Stimulated activated CD4-positive, alpha-beta T cell treated with anti-CD3 and anti-CD28 coated beads, Interleukin-1b, Interleukin-23, amount 100 ng/mL, for 48 hours (primary cell): ENCODE data around the gene UNC5B.

Source experiments
- DNase-seq: peaks from one replicate; pipeline ENCODE4 v3.0.0-alpha.2; 2020

UNC5B gene

DNA sequence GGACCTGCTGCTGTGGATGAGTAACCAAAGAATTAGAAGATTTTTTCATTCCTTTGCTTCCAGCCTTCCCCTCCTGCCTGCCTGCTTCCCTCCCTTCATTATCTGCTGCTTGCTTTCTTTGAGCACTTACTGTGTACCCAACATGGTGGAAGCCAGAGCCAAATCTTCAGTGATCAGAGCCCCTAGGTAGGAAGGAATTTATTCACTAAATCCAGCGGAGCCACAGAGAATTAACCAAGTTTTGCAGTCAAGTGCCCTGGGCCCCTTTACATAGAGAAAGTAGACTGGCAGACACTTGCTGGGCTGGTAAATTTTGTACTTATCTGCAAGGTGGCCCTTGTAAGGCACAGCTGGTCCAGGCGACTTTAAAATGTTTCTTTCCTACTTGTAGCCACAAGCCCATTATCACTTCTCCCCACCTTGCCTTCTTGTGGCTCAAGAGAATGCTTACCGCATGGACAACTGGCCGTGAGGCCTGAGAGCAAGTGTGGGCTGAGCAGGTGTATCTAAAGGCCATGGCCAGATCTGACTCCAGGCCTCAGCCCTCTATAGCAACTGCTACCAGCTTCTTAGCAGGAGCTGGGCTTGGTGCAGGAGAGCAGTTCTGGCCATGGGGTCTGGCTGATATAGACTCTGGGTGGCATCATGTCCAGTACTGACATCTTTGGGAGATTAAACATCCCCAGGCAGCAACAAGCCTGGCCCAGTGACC is 11.1 kb downstream of the UNC5B start:
- no peak for DNase-seq

GRCh38 chr10:71225291-71226058 is 13.1 kb downstream of the UNC5B start:
- DNase-seq: no peak

DNA sequence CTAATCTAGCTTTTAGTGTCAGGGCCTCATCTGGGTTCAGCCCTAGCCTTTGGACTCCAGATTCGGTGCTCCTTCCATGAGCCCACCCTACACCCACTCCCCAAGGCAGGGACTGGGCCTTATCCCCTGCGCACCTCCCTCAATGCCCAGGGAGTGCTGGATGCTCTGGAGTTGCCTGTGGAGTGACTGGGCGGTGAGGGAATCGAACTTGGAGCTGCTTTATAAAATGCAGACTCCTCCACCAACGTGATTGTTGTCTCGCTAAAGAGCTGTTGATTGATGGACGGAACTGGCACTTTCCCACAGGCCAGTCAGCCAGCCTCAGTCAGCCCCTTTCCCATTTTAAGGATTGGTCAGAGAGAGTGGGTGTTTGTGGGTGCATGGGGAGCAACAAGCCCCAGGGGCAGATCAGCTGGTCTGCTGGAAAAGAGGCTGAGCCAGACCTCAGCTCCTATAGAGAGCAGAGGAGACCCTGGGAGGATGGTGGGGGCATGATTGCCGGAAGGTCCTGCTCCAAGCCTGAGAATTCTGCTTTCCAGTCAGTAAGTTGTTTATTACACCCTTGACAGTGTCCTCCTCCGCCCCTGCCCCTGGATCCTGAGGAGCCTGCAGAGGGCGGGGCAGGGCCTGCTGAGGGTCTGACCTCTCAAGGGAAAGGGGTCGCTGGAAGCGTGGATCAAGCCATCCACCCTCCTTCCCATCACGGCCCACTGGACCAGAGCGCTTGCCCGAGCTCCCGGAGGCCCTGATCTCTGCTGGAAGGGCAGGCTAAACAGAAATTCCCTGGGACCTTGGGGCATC is 16.7 kb downstream of the UNC5B start:
- DNase-seq: no peak

DNA sequence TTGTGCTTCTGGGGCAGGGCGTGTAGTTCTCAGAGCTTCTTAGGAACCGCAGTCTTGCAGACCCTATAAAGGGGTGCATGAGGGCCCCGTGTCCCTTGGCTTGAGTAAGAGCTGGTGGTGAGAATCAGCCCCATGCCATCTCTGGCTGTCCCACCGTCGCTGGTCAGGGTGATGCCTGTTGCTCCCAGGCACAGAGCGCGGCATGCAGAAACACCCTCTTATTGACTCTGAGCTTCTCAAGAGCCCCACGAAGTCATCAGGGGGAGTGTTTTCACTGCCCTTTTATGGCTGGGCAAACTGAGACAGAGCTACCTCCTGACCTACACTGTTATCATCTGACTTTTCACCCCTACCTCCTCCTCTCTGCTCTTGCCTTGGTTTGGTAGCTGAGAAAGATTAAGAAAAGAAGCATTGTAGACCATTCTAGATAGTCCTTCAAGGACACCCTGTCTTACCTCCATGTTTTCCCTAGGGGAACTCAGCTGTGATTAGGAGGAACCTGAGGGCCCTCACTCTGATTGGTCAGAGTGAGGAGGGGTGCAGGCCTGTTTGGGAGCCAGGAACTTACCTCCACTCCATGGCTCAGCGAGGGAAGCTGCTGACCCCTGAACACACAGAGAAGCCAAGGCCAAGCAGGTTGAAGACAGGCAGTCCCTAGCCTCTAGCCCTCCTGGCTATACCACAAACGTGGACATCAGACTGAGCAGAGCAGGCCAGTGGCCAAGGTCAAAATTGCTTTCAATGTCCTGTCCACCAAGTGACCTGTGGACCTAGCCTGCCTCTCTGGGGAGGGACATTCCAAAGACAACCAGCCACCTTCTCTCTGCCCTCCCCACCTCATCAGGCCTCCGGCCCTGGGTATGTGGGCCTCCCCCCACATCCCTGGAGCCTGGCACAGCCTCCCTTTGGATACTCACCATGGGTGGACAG is 17.6 kb downstream of the UNC5B start:
- no peak for DNase-seq

GRCh38 chr10:71230656-71231025 is 18.3 kb downstream of the UNC5B start:
- no peak for DNase-seq

DNA sequence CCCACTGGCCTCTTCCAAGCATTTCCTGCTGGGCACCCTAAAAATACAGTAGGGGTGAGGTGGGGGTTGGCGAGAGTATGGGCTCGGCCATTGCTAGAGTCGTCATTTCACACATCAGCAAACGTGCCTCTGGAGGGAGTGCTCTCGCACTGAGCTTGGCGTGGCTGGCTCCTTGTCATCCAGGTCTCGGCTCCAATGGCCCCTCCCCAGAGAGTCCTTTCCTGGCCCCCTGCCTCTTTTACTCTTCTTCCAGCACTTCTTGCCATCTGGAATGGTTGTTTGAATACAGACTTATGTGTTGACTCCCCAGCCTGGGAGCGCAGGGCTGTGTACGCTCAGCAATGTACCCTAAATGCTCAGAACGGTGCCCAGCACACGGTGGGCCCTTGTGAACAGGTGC is 18.8 kb downstream of the UNC5B start:
- no peak for DNase-seq

DNA sequence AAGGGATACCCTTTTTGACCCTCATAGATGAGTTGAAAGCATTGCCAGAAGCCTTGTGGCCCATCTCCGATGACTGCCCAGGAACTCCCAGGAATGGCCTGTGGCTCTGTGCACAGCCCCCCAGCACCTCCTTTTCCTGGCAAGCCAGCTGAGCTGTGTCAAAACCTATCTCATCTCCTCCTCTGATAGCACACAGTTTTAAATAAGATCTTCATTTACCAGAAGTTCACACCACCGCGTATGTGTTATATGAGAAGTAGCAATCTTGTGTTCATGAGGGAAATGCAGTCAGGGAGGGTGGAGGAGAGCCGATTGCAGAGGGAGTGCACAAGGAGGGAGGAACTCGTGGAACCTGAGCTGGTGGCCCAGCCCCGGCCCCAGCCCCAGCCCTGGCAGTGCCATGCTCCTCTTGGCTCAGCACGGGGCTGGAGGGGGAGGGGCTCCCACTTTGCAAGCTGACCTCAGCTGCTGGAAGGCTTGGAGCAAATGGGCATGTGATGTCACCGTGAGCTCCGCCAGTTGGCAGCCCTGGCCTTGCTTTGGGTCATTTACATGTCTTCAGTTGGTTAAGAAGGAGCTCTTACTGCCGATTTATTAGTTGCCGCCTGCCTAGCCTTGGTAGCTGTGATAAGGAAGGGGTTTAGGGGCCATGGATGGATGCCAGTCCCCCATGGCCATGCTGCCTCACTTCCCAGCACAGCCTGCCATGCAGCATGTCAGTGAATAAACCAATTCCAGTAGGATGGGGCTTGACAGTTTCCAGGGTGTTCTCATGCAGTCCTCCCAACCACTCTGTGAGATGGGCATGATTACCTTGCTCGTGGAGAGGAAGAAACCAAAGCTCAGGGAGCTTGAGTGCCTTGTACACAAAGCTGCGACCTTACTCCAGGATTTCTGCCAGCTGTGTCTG is 20.0 kb downstream of the UNC5B start:
- no peak for DNase-seq

DNA sequence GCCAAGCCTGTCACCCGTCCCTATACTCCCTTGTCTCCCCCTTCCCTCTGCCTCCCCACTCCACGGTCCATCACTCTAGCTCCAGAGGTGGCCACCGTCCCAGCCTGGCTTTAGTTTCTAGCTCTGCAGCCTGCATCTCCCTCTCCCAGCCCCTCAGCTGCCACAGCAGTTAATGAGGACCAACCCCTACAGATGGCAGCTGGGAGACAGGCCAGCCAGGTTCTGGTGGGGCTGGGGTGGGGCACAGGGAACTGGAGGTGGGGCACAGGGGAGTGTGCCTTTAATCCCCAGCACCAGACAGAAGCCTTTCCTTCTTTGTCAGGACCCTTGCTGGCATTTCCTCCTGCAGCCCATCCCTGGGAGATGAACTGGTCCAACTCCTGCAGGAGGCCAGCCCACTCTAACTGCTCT is 21.1 kb downstream of the UNC5B start:
- no peak for DNase-seq

GRCh38 chr10:71234004-71234894 is 21.9 kb downstream of the UNC5B start:
- no peak for DNase-seq

GRCh38 chr10:71234970-71235685 is 22.8 kb downstream of the UNC5B start:
- DNase-seq: no peak

DNA sequence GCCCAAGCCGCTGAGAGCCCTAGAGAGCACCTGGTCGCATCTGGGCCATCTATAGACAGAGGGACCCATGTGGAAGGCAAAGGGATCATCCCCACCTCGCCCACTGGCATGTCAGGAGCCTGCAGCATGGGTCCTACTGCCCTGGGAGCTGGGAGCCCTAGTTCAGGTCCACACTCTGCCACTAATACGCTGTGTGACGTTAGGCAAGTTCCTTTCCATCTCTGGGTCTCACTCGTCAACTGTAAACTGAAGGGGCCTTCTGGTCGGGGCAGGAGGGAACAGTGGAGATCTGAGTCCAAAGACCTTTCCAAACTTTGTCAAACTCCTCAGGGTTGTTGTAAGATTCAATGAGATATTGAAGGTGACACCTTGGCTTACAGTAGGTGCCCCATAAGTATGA is 23.4 kb downstream of the UNC5B start:
- no peak for DNase-seq

GRCh38 chr10:71236286-71236685 is 23.9 kb downstream of the UNC5B start:
- no peak for DNase-seq

GRCh38 chr10:71236822-71237682 is 24.7 kb downstream of the UNC5B start:
- no peak for DNase-seq

- DNase-seq: no peak
Observed at GRCh38 chr10:71237843-71238623, 25.7 kb downstream of the UNC5B start.

DNA sequence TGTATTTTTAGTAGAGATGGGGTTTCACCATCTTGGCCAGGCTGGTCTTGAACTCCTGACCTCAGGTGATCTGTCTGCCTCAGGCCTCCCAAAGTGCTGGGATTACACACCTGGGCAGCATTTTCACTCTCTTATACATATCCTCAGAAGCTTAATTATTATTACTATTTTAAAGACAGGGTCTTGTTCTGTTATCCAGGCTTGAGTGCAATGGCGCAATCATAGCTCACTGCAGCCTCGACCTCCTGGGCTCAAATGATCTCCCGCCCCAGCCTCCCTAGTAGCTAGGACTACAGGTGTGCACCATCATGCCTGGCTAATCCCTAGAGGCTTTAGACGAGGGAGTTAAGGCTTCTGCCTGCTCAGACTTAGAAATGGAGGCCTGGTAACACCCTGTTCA is 26.3 kb downstream of the UNC5B start:
- no peak for DNase-seq

DNA sequence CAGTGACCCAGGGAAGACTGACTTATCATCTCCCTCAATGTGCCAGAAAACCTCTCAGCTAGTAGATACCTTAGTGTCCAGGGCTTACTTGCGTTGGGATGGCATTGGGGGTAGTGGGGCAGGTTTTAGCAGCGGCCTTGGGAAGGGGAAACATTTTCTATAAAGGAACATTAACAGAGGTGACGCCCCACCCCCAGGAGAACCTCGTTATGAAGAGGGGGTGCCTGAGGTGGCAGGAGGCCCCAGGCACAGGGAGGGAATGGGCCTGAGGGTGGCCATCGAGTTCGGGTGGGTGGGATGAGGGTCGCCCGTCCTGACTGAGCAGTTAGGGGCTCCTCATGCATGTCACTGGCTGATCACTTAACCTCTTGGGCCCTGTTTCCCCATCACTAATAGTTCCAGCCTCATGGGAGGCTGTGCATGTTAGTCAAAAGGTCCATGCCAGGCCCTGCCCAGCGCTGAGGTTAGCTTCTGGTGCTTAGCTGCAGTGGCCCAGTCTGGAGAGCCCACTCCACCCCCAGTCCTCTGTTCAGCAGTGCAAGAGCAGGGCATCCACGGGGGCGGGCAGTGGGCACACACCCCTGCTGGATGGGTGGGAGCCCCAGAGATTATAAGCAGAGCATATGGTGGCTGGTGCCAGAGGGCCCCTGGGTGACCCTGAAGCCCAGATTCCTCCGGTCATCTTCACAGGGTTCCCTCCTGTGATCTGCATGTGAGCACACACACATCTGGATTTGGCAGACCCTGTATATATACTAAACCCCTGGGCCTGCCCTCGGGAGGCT is 27.0 kb downstream of the UNC5B start:
- no peak for DNase-seq
